HG03432 (cell line): ENCODE data around the gene TNS3.

Experiments
- ATAC-seq: cut with Tn5 transposase; IDR thresholded peaks from one replicate; pipeline ENCODE4 v1.9.1; 2021; ENCODE audit warnings: mild to moderate bottlenecking, moderate library complexity; ENCODE audit not compliant: unreplicated experiment

TNS3 gene

DNA sequence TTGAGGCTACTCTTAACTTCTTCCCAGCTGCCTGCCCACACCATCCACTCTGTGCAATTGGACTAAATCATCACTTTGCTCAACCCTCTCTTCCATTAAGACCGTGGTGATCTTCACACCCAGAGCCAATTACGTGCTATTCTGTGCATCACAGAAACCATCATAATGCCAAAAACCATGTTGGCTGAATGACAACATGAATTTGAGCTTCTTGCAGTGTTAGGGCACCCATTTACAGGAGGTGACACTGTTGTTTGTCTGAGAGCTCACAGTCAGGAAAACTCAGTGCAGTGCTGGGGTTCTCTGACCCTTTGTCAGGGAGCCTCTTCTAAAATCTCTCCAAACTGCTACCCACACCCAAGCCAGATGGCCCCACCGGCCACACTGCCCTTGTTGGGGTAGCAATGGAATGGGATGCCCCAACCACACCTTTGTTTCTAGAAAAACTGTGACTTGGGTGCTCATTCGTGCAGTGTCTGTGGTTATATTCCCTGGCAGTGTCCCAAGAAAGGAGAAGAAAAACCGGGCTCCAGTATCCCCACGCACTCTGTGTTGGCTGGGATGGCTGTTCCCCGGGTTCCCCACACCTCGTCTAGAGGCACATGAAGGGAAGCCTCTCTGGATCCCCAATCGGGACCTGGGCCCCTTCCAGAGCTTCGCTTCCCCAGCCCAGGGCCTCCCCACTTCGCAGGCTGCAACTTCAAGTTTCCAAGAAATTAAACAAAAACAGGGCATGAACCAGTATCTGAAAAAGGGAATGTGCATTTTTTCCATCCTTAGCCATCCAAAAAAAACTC is 2.0 kb upstream of the TNS3 start:
- ATAC-seq = no peak

DNA sequence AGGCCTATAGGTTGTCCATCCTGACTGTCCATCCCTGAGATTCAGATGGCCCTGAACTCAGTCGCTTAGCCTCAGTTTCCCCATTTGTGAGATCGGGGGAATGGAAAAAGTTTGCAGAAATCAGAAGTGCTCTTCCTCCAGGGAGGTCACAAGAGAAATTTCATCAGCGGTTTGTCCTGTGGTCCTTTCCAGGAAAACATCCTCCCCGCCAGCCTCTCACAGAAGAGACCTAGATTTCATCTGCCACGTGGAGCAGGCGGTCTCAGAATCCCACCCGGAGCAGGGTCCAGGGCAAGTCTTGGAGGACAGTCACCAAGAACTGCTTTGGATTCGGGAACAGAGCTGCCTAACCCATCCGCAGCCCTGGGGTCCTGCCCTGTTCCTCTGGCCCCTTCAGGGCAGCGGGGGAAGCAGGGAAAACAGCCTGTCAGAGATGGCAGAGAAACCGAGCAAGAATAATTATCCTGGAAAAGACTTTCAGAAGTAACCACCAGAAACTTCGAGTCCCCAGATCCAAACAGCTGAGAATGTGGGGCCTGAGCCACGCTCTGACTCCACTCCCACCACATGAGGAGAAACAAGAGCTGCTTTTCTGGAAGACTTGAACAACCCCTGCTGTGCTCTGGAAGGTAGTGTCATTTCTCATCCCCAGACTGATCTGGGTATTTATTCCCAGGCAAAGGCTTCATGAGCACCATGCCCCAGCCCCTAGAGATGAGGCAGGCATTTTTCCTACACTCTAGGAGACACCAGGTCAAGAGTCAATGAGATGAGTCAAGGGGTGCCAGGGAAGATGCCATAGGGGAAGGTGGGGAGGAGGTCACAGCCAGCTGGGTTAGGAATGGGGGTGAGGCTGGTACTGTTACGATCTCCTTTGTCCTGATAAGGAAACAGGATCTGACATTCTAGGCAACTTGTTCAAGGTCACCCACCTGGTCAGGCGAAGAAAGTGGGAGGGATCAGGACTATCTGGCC is 1.1 kb upstream of the TNS3 start:
- ATAC-seq = no peak

DNA sequence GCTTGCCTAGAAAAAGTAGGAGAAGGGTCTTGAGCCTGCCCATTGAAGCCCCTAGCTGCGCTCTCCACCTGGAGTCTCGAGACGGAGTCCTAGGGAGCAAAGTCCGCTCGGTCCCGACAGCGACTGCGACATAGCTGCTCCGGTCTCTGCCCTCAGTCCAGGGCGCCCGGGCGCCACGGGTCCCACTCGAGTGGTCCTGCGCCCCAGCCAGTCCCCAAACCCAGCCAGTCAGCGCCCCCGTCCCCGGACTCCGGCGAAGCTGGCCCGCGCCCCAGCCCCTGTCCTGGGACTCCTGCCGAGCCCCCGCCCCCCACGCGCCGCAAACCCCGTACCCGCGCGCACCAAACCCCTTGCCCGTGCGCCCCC is 490 bp downstream of the TNS3 start:
- ATAC-seq = no peak

DNA sequence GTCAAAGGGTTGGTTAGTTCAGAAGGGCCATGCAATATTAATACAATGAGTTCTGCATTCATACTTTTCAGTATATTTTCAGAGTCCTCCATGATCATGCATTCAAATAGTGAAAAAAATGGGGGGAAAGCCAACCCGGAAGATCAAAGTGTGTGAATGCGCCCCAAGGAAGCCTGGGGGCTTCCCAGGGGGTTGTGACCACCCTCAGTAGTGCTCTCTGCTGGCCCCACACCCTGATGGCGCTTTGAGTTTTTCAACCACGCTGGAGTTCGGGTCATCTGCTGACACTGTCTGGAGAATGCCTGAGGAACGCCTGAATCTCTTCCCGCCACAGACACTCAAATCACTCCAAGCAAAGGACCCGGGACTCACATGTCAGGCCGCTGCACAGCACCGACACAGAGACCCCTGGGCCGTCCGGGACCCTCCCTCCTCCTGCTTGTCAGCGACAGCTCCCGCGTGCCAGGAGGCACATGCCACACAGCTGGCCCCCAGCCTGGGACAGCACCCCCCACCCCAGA is 1.0 kb downstream of the TNS3 start:
- no peak for ATAC-seq

DNA sequence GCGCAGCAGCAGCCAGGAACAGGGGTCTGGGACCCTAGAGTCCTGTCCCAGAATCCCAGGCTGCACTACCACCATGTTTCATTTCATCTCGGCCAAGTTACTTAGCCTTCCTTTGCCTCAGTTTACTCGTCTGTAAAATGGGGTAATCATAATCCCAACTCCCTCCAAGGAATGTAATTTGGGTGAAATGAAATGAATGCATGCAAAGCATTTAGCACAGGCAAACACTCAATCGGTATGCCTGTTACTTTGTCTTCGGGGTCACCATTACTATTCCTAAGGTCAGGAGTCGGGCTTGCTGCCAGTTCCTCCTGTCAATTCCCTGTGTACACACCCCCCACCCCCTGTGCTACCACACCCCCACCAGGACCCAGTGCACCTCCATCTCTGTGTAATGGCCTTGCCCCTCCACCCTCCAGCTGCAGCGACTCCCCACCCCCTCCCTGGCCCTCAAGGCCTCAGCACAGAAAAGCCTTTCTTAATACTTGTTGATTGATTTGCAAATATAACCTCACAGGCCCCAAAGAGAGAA is 1.7 kb downstream of the TNS3 start:
- no peak for ATAC-seq

DNA sequence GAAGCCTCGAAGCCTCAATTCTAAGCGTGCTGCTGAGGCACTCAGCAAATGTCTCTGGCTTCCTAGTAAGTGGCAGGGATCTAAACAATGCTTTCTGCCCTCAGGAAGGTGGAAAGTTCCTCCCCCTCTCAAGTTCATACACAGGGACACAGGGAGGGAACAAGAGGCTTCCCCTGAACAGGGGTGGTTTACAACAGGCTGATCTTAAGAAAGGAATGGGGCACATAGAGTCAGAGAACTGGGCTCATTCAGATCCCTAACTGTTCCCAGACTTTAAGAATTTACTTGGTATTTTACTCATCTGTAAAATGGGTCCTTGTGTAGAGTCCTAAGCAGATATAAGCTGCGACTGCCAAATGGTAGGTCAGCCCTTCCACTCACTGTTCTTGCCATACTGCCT is 2.5 kb downstream of the TNS3 start:
- no peak for ATAC-seq

DNA sequence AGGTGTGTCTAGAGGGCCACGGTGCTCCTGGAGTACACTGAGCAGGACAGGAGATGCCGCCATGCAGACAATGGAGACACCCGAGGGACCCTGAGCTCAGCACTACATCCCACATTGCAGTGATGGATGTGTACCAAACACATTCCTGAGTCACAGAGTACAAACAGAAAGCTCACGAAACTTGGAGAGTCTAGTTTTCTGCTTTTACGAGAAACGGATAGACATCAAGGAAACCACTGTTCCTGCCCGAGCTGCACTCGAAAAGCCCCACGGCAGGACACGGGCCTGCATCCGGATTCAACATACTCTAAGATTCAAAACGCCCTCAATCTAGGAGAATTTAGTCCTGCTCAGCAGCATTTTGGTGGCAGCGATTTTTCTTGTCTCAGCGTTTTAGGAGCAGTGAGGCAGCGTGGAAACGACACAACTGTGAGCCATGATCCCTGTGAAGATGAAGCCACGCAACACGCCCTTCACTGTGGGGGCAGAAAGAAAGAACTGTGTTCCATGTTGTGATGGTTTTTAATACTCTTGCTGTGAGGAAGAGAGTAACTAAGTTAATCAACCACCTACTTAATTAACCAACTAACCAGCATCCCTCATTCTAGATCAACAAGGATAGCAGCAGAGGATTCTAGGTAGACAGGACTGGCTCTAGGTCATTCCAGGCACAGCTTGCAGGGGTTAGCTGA is 3.2 kb downstream of the TNS3 start:
- ATAC-seq = no peak

DNA sequence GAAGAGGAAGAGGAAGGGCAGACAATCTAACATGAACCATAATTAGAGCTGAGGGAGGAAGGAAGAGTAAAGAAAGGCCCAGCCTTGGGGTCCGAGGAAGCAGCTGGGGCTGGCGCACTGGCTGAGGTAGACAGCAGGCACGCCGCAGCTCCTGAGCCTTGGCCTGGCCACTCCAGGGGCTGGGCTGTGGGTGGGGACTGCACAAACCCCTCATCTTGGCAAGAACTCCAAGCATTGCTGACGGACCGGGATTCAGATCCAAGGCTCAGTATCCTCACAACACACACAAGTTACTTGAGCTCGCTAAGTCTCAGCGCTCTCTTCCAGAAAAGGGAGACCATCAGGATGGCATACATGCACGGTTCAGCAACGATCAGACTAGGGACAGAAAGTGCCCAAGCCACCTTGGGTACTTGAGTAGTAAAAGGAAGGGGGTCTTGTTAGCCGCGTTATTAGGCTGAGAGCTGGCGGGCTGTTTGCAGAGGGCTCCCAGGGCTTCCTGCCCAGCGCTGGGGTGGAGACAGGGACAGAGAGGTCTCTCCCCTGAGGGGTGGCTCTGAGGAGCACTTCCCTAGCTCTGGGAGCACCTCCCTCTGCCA is 4.5 kb downstream of the TNS3 start:
- ATAC-seq = no peak

DNA sequence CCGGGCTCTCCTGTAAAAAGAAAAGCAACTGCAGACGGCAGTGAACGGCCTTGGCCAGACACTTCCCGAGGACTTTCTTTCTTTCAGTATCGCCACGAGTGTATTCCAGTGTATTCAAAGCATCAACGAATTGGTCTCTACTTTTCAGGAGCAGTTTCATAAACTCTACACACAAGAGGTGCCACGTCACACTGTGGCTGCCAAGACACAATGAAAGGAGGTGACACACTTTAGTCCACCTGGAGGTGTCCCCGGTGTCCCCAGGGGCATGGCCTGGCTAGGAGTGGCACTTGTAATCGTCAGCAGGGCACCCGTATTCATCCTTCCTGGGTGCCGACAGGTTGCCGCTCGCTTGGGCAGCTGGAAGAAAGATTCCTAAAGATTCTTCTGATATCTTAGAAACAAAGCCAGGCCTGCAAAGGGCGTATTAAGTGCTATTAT is 5.0 kb downstream of the TNS3 start:
- no peak for ATAC-seq

DNA sequence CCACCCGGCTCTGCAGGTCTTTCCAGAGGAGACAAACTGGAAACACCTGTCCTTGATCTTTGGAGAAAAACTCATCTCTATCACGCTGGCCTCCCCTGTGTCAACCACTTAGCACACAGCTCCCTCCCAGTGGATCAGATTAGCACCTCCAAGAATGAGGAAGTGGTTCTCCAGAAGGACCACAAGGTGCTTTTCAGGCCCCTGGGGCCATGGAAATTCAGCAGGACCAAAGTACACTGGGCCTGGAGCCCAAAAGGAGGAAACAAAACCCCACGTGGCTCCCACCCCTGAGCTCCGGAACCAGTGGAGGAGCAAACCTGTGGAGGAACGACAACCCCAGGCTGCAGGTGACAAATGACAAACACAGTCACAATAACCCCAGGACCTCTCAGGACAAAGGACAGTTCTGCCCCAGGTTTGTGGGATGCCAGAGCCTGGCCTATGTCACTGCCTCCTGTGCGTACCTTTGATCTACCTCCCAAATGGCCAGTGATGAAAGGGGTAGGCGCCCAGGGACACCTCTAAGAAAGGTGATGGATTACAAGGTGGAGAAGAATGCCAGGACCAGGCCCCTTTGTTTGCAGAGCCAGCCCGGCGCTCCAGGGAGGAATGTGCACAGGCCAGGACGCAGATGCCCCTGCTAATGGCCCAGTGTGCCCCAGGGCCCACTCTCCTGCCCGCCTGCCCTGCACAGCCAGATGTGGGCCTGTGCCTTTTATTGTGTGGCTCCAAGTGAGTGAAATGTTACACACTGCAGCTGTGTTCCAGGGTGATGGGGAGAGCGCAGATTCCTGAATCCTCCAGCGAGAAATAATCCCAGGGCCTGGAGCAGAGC is 5.7 kb downstream of the TNS3 start:
- no peak for ATAC-seq

DNA sequence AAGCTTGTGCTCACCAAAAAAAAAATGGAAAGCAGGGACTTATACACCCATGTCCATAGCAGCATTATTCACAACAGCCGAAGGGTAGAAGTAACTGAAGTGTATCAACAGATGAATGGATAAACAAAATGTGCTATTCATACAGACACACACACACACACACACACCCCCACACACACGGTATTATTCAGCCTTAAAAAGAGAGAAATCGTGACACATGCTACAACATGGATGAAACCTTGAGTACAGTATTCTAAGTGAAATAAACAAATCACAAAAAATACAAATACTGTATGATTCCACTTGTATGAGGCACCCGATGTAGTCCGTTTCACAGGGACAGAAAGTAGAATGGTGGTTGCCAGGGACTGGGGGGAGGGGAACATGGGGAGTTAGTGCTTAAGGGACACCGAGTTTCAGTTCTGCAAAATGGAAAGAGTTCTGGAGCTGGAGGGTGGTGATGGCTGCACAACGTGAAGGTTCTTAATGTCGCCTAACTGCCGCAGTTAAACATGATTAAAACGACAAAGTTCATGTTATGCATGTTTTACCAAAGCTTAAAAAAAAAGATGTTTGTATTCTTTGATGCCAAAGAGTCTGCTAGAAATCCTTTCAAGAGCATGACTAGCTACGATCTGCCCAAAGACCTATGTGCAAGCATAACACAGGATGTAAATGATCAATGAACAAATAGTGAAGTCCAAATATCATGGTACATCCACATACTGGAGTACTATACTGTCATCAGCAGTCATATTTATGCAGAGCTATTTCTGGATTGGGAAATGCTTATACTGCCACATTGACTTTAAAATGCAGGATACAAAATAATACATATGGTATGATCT is 7.2 kb downstream of the TNS3 start:
- peak; percentile 76 for ATAC-seq

DNA sequence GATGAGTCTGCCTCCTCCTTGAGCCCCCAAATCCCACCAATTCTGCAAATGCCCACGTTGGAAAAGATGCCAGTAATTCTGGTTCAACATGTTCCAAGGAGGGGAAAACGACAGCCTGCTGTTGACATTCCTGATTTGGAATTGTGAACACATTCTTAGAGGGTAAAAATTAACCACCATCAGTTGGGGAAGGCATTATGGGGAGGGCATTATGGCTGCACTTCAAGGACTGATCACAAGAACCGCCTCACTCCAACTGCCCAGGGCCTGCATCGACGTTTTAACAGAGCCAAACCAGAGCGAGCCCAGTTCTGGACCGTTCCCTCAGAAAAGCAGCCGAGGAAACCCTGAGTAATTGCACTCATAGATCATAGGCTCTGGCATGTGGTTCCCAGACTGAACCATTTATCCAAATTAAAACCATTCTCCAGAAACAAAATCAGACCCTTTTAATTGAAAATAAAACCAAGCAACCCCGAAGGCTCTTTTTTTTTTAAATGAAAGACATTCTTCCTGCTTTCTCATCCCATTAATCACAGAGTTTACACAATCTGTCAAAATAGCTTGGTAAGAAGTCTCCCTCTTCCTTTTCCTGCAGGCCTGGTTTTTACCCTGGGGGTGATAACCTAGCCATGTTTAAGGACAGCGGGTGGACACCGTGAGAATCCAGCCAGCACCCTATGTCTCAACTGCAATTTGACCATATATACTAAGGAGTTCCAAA is 8.0 kb downstream of the TNS3 start:
- no peak for ATAC-seq

DNA sequence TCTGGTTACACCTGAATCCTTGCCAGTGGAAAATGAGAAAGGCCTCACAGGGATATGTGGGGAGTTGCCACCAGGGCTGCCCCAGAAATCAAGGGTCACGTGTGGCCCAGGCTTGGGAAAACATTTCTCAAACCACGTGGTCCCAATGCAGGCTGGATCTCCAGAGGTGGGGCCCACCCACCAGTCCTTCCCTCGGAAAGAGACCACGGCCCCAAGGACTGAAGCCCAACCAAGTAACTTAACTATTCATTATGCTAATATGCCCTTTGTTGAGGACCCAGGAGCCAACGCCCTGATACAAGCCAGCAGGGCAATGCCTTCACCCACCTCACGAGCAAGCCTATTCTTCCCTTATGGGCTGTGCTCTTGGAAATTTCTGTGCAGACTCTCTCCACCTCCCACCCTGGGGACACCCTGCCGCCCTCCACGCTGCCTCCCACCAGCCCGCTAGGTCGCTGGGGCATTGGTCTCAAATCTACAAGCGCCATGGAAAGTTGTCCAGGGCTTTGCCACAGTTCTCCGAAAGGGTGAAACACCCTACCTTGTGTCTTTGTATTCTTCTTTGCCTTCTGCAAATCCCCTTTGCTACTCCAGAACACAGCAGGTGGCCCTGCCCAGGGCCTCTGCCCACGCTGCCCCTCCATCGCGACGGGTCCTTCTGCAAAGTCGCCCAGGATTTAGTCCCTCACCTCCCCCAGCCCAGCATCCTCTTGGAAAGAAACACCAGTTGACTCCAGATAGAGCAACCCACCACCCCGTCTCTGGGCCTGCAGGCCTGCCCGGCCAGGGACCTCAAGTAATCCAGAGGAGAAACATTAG is 8.8 kb downstream of the TNS3 start:
- no peak for ATAC-seq

DNA sequence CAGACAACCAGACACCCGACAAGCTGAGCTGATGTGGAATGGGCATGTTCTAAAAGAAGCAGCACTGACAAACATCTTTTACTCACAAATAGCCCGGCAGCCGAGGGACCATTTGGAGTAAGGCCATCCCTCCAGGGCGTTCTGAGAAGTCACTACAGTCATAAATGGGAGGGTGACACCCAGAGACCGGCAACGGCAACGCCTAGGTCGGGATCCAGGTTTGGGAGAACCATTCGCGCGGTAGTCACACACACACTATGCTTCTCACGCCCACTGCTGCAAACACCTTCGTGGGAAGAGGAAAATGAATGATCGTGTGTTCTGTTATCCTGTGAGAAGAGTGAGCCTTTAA is 9.8 kb downstream of the TNS3 start:
- ATAC-seq = no peak

DNA sequence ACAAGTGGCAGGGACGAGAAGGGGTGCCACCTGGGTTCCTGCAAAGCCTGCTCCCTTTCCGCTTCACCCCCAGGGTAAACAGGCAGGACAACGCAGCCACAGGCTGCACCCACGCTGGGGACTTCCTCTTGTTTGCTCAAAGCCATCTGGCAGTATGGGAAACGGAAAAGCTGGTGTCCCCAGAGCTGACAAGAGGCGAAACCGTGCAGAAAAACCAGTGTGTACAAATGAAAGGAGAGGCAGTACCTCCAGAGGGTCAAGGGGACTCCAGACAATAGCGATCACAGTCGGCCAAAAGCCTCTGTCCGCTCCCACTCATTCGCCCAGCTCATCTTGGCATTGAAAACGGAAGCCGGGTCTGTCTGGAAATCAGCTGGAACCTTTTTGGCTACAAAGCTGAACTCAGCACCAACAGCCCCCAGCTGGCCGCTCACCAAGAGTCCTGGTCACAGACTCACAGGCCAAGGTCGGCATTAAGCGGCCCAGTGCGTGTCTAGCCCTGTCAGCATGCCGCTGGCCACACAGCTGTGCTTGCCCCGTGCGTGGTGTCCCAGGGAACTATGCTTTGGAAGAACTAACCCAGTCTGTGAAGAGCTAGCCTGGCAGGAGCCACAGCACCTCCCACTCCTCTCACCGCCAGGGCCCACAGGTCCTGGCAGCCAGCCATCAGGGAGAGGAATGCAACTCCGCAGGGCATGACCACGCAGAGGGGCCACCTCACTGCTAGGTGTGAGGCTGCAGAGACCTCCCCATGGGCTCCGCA is 10.4 kb downstream of the TNS3 start:
- peak; percentile 45 for ATAC-seq

DNA sequence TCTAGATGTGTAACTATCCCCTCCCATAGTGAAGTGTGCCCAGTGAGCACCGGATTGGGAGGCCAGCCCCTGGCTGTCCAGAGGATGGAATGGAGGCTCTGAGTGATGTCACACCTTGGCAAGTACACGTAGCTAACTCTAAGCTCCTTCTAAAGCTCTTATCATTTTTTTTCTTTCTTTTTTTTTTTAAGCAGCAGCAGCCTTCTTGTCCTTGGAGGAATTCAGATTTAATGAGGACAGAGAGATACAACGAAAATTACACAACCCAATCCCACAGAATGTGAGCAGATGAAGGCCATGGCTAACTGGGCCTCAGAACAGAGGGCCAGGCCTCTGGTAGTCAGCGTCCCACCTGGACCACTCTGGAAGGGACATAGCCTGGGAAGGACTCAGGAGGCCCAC is 11.3 kb downstream of the TNS3 start:
- ATAC-seq = no peak

DNA sequence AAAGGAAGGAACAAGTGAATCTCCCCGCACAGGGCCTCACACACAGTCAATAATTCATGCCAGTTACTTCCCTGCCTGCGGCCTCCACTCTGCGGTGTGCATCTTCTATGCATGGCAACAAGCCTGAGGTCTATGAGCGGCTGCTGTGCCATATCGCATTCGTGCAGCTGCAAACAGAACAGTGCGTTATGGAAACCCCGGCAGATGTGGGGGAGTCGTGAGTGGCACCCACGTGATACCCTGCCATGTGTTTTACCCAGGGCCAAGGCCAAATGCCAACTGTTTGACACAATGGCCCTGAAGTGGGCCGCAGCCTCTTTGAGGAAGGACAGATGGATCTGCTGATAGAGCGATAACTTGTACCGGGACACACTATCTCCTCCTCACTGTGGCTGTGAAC is 13.4 kb downstream of the TNS3 start:
- ATAC-seq = no peak
